Renal pelvis (tissue), 4 donors: ENCODE data around the gene PDE6D. TPM values are rescaled to one million over a fixed set of nuclear protein-coding genes. Genes with fewer than 3 reads are reported as not detected.
"Not testable (repeated sequence)": the region's sequence is repeated elsewhere in the genome, so short reads cannot be mapped to it uniquely, and the experiment has no call there.

Experiments used
- DNase-seq: peaks from one replicate; pipeline ENCODE4 v3.0.0-alpha.2; 2013
- polyA plus RNA-seq, 3 donors: library from polyadenylated mRNA; unstranded; fragments of 120-200 nt; gene quantifications; one replicate each; pipeline ENCODE4 v1.2.1, GENCODE V29; 2013; ENCODE audit not compliant: insufficient read length in 3 of 3

The PDE6D gene
- polyA plus RNA-seq, 3 donors: 22.5 to 28.7 (median 25.7) TPM

- no peak for DNase-seq
Observed at GRCh38 chr2:231785413-231785812, 4.3 kb upstream of the PDE6D start.

DNA sequence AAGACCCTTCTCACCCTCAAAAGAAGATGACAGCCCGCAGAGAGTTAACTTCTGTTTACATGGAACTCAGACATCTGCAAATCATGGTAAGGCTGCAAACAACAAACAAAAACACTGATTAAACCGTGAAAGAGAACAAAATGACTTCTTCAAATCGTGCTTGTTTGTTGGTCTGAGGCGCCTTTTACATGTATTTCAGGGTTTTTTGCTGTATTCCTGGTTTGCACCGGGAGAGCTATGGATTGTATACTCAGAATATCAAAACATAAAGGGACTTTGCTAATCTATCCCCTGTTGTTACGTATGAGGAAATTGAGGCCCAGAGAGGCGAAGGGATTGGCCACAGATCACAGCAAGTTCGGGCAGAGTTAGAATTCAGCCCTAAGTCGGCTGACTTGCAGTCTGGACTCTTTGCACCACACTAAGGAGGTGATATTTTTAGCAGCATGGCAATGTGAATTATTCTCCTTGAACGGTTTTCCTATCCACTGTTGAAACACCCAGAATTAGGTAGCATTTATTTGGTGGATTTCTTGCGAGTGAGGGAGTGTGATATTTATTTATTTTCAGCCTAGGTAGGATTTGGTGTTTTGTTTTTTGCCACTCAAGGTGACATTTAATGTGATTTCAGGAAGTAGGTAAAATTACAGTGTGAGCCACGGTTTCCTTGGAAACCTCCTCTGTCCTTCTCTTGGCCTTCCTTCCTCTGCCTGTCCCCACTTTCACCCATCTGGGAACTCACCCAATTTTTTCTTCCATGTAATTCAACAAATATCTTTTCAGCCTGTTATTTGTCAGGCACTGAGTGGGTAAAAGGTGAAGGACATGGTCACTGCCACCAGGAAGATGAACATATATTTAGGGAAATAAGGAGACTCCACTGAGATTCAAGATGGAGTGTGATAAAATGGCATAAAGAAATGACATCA lies 980 bp upstream of the PDE6D start:
- no peak for DNase-seq

- DNase-seq: peak; percentile 41
Observed at GRCh38 chr2:231780123-231780908, 766 bp downstream of the PDE6D start.

- no peak for DNase-seq
Observed at GRCh38 chr2:231769170-231770136, 11.6 kb downstream of the PDE6D start.

- no peak for DNase-seq
Observed at GRCh38 chr2:231765496-231765929, 15.6 kb downstream of the PDE6D start.

- no peak for DNase-seq
Observed at GRCh38 chr2:231764760-231765159, 16.3 kb downstream of the PDE6D start.

DNA sequence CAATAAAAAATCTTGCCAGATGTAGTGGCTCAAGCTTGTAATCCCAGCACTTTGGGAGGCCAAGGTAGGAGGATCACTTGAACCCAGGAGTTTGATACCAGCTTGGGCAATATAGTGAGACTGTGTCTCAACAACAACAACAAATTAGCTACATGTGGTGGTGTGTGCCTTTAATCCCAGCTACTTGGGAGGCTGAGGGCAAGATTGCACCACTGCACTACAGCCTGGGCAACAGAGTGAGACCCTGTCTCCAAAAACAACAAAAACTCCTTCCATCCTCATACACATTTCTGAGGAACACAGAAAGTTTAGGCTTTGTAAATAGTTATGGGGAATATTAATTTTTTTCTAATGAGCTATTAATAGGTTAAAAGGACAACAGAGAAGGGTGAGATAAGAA lies 17.0 kb downstream of the PDE6D start:
- DNase-seq: no peak

DNA sequence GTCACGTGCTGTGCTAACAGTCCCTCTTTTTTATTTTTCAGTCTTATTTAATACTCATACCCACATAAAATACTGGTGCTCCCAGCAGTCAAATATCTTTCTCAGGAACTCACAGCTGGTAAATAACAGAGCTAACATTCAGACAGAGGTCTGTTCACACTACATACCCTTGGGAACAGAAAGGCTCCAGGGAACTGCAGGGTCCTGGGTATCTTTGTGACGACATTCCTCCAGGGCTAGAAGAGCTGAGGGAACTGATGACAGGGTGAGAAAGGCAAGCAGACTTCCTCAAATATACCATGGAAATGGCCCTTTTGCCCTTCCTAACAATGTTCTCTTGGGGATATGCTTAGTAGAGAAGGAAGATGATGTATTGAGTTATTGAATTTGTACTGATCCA lies 19.3 kb downstream of the PDE6D start:
- no peak for DNase-seq

- no peak for DNase-seq
Observed at GRCh38 chr2:231752061-231752460, 29.0 kb downstream of the PDE6D start.

DNA sequence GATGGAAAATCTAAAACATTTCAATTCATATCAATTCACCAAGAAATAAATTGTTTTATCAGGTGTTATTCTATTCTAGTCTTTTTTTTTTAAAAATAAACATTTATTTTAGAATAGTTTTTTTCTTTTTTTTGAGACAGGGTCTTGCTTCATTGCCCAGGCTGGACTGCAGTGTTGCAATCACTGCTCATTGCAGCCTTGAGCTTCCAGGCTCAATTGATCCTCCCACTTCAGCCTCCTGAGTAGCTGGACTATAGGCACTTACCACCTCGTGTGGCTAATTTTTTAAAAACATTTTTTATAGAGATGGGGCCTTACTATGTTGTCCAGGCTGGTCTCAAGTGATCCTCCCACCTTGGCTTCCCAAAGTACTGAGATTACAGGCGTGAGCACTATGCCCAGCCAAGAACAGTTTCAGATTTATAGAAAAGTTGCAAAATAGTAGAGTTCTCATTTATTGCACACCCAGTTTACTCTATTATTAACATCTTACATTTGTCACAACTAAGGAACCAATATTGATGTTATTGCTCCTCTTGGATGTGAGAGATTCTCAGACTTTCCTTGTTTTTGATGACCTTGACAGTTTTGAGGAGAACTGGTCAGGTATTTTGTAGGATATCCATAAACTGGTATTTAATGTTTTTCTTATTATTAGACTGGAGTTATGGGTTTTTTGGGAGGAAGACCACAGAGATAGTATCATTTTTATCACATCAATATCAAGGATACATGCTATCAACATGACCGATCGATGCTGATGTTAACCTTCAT lies 29.9 kb downstream of the PDE6D start:
- DNase-seq: no peak

GRCh38 chr2:231749016-231749415 lies 32.1 kb downstream of the PDE6D start:
- not testable (repeated sequence) for DNase-seq

DNA sequence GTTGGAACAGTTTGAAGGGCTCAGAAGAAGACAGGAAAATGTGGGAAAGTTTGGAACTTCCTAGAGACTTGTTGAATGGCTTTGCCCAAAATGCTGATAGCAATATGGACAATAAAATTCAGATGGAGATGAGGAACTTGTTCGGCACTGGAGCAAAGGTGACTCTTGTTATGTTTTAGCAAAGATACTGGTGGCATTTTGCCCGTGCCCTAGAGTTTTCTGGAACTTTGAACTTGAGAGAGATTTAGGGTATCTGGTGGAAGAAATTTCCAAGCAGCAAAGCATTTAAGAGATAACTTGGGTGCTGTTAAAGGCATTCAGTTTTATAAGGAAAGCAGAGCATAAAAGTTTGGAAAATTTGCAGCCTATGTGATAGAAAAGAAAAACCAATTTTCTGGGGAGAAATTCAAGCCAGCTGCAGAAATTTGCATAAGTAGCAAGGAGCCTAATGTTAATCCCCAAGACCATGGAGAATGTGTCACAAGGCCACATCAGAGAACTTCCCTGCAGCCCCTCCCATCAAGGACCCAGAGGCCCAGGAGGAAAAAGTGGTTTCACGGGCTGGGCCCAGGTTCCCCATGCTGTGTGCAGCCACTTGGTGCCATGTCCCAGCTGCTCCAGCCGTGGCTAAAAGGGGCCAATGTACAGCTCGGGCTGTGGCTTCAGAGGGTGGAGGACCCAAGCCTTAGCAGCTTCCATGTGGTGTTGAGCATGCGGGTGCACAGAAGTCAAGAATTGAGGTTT lies 32.8 kb downstream of the PDE6D start:
- DNase-seq: not testable (repeated sequence)

DNA sequence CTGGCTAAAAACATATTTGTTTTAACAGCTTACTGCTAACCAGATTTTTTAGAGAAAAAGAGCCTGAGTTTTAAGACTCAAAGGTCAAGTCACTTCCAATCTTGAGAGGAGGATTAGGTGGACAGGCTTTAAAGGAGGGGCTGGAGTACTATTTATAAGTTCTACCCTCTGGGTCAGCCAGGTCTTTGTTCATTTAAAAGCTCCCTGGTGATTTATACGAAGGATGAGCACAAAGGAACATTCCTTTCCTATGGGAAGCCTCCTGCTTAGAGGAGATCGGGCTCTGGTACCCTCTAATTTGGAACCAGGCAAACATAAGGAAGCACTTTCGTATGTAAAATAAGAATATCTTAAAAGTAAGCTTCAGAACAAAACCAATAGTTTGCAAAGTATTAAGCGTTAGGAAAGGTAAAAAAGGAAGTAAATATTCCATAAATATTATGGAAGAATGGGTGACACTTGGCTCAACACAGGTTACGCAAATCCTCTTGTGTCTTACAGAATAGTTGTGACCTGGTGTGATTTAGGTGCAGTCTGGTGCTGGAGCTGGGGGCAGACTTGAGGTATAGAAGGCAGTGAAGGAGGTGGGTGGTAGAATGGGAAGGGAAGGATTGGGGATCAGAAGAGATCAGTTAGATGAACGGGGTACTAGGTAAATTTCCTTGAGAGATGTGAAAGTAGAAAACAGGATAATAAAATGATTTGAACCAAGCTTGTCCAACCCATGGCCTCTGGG lies 35.6 kb downstream of the PDE6D start:
- DNase-seq: no peak

- no peak for DNase-seq
Observed at GRCh38 chr2:231743376-231744116, 37.5 kb downstream of the PDE6D start.

GRCh38 chr2:231737761-231738160 lies 43.3 kb downstream of the PDE6D start:
- no peak for DNase-seq

GRCh38 chr2:231732604-231733003 lies 48.5 kb downstream of the PDE6D start:
- DNase-seq: no peak

GRCh38 chr2:231727621-231728020 lies 53.5 kb downstream of the PDE6D start:
- no peak for DNase-seq

GRCh38 chr2:231726276-231726675 lies 54.8 kb downstream of the PDE6D start:
- no peak for DNase-seq

DNA sequence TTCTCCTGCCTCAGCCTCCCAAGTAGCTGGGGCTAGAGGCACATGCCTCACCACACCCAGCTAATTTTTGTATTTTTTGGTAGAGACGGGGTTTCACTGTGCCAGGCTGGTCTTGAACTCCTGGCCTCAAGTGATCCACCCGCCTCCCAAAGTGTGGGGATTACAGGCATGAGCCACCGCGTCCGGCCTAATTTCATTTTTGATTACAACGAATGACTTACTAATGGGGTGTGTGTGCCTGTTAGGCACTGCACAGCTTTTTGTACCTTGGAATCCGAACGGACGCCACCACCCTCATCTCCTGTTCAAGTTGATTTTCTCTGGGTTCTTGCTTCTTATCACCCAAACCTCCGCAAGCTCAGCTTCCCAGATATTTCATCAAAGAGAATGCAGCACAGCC lies 55.6 kb downstream of the PDE6D start:
- no peak for DNase-seq
